Tibial artery (tissue), 4 donors: ENCODE data around the gene TOMM7.

ENCODE experiments used
- DNase-seq, 2 donors: peaks; one replicate each; pipeline ENCODE4 v3.0.0-alpha.2; 2019
- H3K27ac ChIP-seq, 2 donors: fragments of 200-600 bp; sonication (generic) in 1 of 2; 1 replicate in 1 of 2; 2 replicates in 1 of 2; pipeline ENCODE4 v1.5.1; 2018 to 2019; ENCODE audit warnings: mild to moderate bottlenecking in 1 of 2
- H3K27me3 ChIP-seq, 2 donors: fragments of 200-600 bp; sonication (generic) in 1 of 2; one replicate each; pipeline versions ENCODE4 v1.5.1 to v1.6.0; 2016 to 2019
- H3K36me3 ChIP-seq, 3 donors: fragments of 200-600 bp; sonication (generic) in 2 of 3; one replicate each; pipeline ENCODE4 v1.5.1; 2016 to 2019; ENCODE audit warnings: mild to moderate bottlenecking in 2 of 3
- H3K4me1 ChIP-seq, 4 donors: fragments of 200-600 bp; sonication (generic) in 2 of 4; 1 replicate in 3 of 4; 2 replicates in 1 of 4; pipeline ENCODE4 v1.5.1; 2016 to 2019
- H3K4me3 ChIP-seq, 2 donors: fragments of 200-600 bp; sonication (generic) in 1 of 2; 1 replicate in 1 of 2; 2 replicates in 1 of 2; pipeline ENCODE4 v1.5.1; 2018 to 2019; ENCODE audit warnings: mild to moderate bottlenecking in 2 of 2
- H3K9me3 ChIP-seq, 3 donors: fragments of 200-600 bp; sonication (generic) in 1 of 3; one replicate each; pipeline ENCODE4 v1.5.1; 2016 to 2019
- intact Hi-C: fragments of 100-400 bp; cut with DNase I; formaldehyde crosslinking; loops from one replicate; pipeline ENCODE4 v1.15.0; 2023; ENCODE audit warnings: low total_unique reads
- TF ChIP-seq, protein P1 (sequence below), 2 experiments: fragments of 200-600 bp in 1 of 2; fragments of 450-650 bp in 1 of 2; IDR thresholded peaks; one replicate each; pipeline ENCODE4 v1.5.1; 2017 to 2019; ENCODE audit warnings: antibody characterized with exemption in 2 of 2, mild to moderate bottlenecking in 1 of 2, moderate library complexity in 1 of 2

The TOMM7 gene

DNA sequence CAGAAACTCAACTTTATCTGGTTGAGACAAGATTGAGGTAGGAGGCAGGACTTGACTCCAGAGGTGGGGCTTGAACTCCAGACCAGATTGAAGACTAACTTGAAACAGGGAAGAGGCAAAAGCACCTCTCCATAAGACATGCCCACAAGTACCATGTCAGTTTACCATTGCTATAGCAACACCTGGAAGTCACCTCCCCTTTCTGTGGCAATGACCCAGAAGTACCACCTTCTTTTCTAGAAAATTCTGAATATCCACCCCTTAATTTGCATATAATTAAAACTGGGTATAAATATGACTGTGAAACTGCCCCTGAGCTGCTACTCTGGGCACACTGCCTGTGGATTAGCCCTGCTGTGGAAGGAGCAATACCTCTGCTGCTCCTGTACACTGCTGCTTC lies 4.9 kb upstream of the TOMM7 start:
- Histone ChIP-seq H3K36me3 (no peaks in the 10 kb centered on the region), H3K4me1 (peaks cover 0 to 7% (median 0%) of the 10 kb centered on the region in 4 donors), H3K27me3 (no peaks in the 10 kb centered on the region), H3K27ac (no peak overlapping the region), H3K4me3 (no peak overlapping the region), H3K9me3 (no peaks in the 10 kb centered on the region)
- intact Hi-C loops, result loop anchor here (5.0 kb wide), 1 partner anchor 470 kb away; the partner anchor contains the start of gene MALSU1
- TF ChIP-seq, protein P1, sequence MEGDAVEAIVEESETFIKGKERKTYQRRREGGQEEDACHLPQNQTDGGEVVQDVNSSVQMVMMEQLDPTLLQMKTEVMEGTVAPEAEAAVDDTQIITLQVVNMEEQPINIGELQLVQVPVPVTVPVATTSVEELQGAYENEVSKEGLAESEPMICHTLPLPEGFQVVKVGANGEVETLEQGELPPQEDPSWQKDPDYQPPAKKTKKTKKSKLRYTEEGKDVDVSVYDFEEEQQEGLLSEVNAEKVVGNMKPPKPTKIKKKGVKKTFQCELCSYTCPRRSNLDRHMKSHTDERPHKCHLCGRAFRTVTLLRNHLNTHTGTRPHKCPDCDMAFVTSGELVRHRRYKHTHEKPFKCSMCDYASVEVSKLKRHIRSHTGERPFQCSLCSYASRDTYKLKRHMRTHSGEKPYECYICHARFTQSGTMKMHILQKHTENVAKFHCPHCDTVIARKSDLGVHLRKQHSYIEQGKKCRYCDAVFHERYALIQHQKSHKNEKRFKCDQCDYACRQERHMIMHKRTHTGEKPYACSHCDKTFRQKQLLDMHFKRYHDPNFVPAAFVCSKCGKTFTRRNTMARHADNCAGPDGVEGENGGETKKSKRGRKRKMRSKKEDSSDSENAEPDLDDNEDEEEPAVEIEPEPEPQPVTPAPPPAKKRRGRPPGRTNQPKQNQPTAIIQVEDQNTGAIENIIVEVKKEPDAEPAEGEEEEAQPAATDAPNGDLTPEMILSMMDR (IDR thresholded peaks at IDR 0.05), result no peak
- no peak for DNase-seq

DNA sequence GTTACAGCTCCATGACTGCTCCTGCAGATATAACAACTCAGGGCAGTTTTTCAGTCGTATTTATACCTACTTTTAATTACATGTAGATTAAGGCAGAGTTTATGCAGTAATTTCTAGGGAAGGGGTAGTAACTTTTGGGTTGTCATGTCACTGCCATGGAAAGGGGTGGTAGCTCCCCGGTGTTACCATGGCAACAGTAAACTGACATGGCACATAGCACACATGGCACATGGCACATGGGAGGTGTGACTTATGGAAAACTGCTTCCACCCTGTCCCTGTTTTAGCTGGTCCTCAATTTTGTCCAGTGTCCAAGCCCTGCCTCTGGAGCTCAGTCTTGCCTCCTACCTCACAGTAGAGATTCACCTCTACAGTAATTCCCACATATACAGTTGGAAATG lies 3.9 kb upstream of the TOMM7 start:
- H3K36me3 ChIP-seq, result no peaks in the 10 kb centered on the region
- TF ChIP-seq, protein P1 (IDR thresholded peaks at IDR 0.05), result no peak
- no peak overlapping the region for H3K4me3 ChIP-seq
- no peaks in the 10 kb centered on the region for H3K9me3 ChIP-seq
- no peak overlapping the region for H3K27ac ChIP-seq
- no peak for DNase-seq
- H3K27me3 ChIP-seq, result no peaks in the 10 kb centered on the region
- peaks cover 0 to 12% (median 3%) of the 10 kb centered on the region in 4 donors for H3K4me1 ChIP-seq
- intact Hi-C loops, result loop anchor here (5.0 kb wide), 1 partner anchor 471 kb away; the partner anchor contains the start of gene MALSU1

DNA sequence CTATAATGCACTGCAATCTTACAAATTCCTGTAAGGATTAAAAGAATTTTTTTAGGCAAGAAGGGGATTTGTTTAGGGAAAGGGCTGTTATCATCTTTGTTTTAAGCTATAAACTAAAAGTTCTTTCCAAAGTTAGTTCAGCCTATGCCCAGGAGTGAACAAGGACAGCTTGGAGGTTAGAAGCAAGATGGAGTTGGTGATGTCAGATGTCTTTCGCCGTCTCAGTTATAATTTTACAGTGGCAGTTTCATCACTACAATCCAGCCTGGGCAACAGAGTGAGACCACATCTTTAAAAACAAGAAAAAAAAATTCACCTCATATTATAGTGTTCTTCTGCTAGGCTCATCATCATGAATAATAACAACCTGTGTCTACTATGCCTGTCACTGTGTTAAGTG lies 2.1 kb upstream of the TOMM7 start:
- no peaks in the 10 kb centered on the region for H3K36me3 ChIP-seq
- H3K9me3 ChIP-seq, result no peaks in the 10 kb centered on the region
- H3K27me3 ChIP-seq, result no peaks in the 10 kb centered on the region
- H3K4me1 ChIP-seq, result peaks cover 0 to 29% (median 14%) of the 10 kb centered on the region in 4 donors
- intact Hi-C loops, result loop anchor here (5.0 kb wide), 2 partner anchors 233 to 473 kb away; partner anchors contain the start of gene MALSU1
- H3K4me3 ChIP-seq, result no peak overlapping the region
- TF ChIP-seq, protein P1 (IDR thresholded peaks at IDR 0.05), result no peak
- no peak for DNase-seq
- no peak overlapping the region for H3K27ac ChIP-seq

DNA sequence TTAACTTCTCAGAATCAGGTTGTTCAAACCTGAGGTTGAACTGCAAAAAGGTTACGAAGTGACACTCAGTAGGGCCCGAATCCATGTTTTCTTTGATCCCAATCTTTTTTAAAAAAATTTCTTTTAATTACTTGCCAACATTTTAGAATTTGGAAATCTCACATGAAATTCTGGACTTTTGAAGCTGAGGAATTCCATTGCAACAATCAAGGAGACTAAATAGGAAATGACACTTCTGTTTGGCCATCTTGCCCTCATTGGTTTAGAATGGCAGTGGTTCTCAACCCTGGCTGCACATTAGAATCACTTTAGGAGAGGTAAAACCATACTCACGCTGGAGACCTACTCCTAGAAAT lies 471 bp upstream of the TOMM7 start:
- H3K27me3 ChIP-seq, result no peaks in the 10 kb centered on the region
- no peak for DNase-seq
- H3K4me1 ChIP-seq, result peaks cover 0 to 36% (median 15%) of the 10 kb centered on the region in 4 donors
- TF ChIP-seq, protein P1 (IDR thresholded peaks at IDR 0.05), result no peak
- no peaks in the 10 kb centered on the region for H3K9me3 ChIP-seq
- H3K36me3 ChIP-seq, result peaks cover 0 to under 1% (median 0%) of the 10 kb centered on the region in 3 donors
- H3K4me3 ChIP-seq, result peak overlapping the region; percentile 79 to 88
- intact Hi-C loops, result loop anchor here (2.0 to 5.0 kb wide), 2 partner anchors 190 to 234 kb away; no protein-coding TSS in a partner anchor
- peak overlapping the region; percentile 80 to 86 for H3K27ac ChIP-seq

DNA sequence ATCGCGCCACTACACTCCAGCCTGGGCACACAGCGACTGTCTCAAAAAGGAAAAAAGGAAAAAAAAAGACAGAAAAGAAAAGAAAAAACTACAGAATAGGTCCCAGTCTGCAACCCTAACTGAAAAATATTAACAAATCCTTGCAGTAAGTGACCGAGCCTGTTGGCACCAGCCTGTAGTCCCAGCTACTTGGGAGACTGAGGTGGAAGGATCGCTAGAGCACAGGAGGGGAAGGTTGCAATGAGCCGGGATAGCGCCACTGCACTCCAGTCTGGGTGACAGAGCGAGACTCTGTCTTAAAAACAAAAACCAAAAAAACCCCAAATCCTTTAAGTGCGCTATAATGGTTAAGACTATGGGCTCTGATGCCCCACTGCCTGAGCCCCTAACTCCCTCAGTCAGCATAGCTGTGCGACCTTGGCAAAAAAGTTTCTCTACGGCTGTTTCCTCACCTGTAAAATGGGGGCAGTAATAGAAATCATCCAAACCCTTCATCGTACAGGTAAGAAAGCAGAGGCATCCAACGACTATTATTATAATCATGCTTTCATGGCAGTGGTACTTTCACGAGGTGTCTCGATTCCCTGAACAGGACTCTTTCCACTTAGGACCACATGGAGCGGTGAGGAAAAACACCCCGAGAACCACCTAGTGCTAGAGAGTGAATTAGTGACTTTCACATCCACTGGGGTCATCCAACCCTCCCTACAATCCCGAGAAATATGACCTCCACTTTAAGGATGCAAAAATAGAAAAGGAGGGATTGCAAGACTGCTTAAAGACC lies 755 bp downstream of the TOMM7 start:
- no peak for DNase-seq
- H3K4me3 ChIP-seq, result peak overlapping the region; percentile 79 to 88
- intact Hi-C loops, result loop anchor here (2.0 to 5.0 kb wide), 2 partner anchors 191 to 235 kb away; no protein-coding TSS in a partner anchor

More for the DNA sequence above, 755 bp downstream of the TOMM7 start:
- Histone ChIP-seq H3K36me3 (peaks cover 0 to 13% (median 8%) of the 10 kb centered on the region in 3 donors), H3K27ac (peak overlapping the region; percentile 80 to 86), H3K4me1 (peaks cover 0 to 36% (median 15%) of the 10 kb centered on the region in 4 donors), H3K9me3 (no peaks in the 10 kb centered on the region), H3K27me3 (no peaks in the 10 kb centered on the region)
- TF ChIP-seq, protein P1 (IDR thresholded peaks at IDR 0.05), result no peak
